Tibial nerve (tissue), 4 donors: ENCODE data around the gene MPZL2. TPM values are rescaled to one million over a fixed set of nuclear protein-coding genes. Genes with fewer than 3 reads are reported as not detected.

Experiments used
- DNase-seq, 2 donors: peaks; one replicate each; pipeline ENCODE4 v3.0.0-alpha.2; 2019; ENCODE audit warnings: low spot score in 2 of 2
- H3K27ac ChIP-seq, 4 donors: fragments of 200-600 bp; sonication (generic) in 3 of 4; one replicate each; pipeline ENCODE4 v1.5.1; 2017 to 2019; ENCODE audit warnings: mild to moderate bottlenecking in 1 of 4
- H3K27me3 ChIP-seq, 2 donors: fragments of 200-600 bp; sonication (generic) in 1 of 2; one replicate each; pipeline versions ENCODE4 v1.5.1 to v1.6.0; 2017 to 2019
- H3K36me3 ChIP-seq, 3 donors: fragments of 200-600 bp; sonication (generic); one replicate each; pipeline ENCODE4 v1.5.1; 2018 to 2019
- H3K4me1 ChIP-seq, 4 donors: fragments of 200-600 bp; sonication (generic) in 3 of 4; one replicate each; pipeline ENCODE4 v1.5.1; 2017 to 2019
- H3K4me3 ChIP-seq, 4 donors: fragments of 200-600 bp; sonication (generic) in 3 of 4; one replicate each; pipeline ENCODE4 v1.5.1; 2017 to 2019; ENCODE audit warnings: mild to moderate bottlenecking in 1 of 4, moderate library complexity in 1 of 4
- H3K9me3 ChIP-seq, 4 donors: fragments of 200-600 bp; sonication (generic) in 3 of 4; one replicate each; pipeline ENCODE4 v1.5.1; 2017 to 2019
- EP300 ChIP-seq, 2 donors: sonication (generic); formaldehyde crosslinking; IDR thresholded peaks; one replicate each; pipeline ENCODE4 v1.6.1; 2017; ENCODE audit warnings: antibody characterized with exemption in 2 of 2, mild to moderate bottlenecking in 1 of 2
- POLR2A ChIP-seq, 2 donors: fragments of 450-650 bp; IDR thresholded peaks; one replicate each; pipeline ENCODE4 v1.6.1; 2017; ENCODE audit warnings: antibody characterized with exemption in 2 of 2, mild to moderate bottlenecking in 2 of 2, moderate library complexity in 2 of 2
- WGBS, 2 donors: methylation state at CpG; one replicate each; pipeline ENCODE4 v1.1.5; 2018; 5-methylcytosine and 5-hydroxymethylcytosine counted together
- total RNA-seq, 4 donors: library from RNA; depleted of rRNA; stranded (reverse); fragments of >200 nt; gene quantifications; one replicate each; pipeline ENCODE4 v1.1.0, GENCODE V29; 2016
- TF ChIP-seq, protein P1 (sequence below), 5 experiments: fragments of 200-600 bp in 3 of 5; fragments of 450-650 bp in 2 of 5; sonication (generic) in 3 of 5; IDR thresholded peaks; one replicate each; pipeline ENCODE4 v1.5.1; 2016 to 2019; ENCODE audit warnings: antibody characterized with exemption in 5 of 5, mild to moderate bottlenecking in 3 of 5, moderate library complexity in 2 of 5

Gene MPZL2
- total RNA-seq, 4 donors from 2014 or later, result 6.7 to 53.7 (median 27.0) TPM

DNA sequence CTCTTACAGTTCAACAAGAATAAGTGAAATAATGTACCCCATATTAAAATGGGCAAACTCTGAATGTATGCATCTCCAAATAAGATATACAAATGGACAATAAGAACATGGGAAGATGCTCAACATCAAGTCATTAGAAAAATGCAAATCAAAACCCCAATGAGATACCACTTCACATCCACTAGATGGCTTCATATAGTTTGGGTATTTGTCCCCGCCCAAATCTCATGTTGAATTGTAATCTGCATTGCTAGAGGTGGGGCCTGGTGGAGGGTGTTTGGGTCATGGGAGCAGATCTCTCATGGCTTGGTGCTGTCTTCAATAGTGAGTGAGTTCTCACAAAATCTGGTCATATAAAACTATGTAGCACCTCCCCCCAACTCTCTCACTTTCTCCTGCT is 5.7 kb downstream of the MPZL2 start:
- Histone ChIP-seq H3K4me1 (peaks cover 0 to 7% (median 3%) of the 10 kb centered on the region in 4 donors), H3K4me3 (no peak overlapping the region), H3K9me3 (no peaks in the 10 kb centered on the region), H3K36me3 (no peaks in the 10 kb centered on the region), H3K27ac (no peak overlapping the region), H3K27me3 (peaks cover 0 to 18% of the 10 kb centered on the region in 2 donors)
- no peak for DNase-seq
- TF ChIP-seq POLR2A (IDR thresholded peaks at IDR 0.05) (no peak), EP300 (IDR thresholded peaks at IDR 0.05) (no peak)
- TF ChIP-seq, protein P1, sequence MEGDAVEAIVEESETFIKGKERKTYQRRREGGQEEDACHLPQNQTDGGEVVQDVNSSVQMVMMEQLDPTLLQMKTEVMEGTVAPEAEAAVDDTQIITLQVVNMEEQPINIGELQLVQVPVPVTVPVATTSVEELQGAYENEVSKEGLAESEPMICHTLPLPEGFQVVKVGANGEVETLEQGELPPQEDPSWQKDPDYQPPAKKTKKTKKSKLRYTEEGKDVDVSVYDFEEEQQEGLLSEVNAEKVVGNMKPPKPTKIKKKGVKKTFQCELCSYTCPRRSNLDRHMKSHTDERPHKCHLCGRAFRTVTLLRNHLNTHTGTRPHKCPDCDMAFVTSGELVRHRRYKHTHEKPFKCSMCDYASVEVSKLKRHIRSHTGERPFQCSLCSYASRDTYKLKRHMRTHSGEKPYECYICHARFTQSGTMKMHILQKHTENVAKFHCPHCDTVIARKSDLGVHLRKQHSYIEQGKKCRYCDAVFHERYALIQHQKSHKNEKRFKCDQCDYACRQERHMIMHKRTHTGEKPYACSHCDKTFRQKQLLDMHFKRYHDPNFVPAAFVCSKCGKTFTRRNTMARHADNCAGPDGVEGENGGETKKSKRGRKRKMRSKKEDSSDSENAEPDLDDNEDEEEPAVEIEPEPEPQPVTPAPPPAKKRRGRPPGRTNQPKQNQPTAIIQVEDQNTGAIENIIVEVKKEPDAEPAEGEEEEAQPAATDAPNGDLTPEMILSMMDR (IDR thresholded peaks at IDR 0.05), result no peak
- WGBS, 2 donors, result 0 to 4% methylated on average over 1 of the region's 1 CpG

GRCh38 chr11:118252688-118253087 is 11.4 kb downstream of the MPZL2 start:
- Histone ChIP-seq H3K9me3 (no peaks in the 10 kb centered on the region), H3K4me1 (peaks cover 0 to 15% (median 3%) of the 10 kb centered on the region in 4 donors), H3K4me3 (peak overlapping the region in 3 of 4 donors; percentile 58 to 72 (median 59)), H3K27me3 (peaks cover 0 to 26% of the 10 kb centered on the region in 2 donors), H3K36me3 (no peaks in the 10 kb centered on the region), H3K27ac (peak overlapping the region in 1 of 4 donors; percentile 81)
- 65 to 69% methylated on average over 3 of the region's 3 CpGs for WGBS, 2 donors
- no peak for DNase-seq
- no peak for TF ChIP-seq EP300 (IDR thresholded peaks at IDR 0.05)
- TF ChIP-seq POLR2A (IDR thresholded peaks at IDR 0.05), result no peak
- TF ChIP-seq, protein P1 (IDR thresholded peaks at IDR 0.05), result no peak

DNA sequence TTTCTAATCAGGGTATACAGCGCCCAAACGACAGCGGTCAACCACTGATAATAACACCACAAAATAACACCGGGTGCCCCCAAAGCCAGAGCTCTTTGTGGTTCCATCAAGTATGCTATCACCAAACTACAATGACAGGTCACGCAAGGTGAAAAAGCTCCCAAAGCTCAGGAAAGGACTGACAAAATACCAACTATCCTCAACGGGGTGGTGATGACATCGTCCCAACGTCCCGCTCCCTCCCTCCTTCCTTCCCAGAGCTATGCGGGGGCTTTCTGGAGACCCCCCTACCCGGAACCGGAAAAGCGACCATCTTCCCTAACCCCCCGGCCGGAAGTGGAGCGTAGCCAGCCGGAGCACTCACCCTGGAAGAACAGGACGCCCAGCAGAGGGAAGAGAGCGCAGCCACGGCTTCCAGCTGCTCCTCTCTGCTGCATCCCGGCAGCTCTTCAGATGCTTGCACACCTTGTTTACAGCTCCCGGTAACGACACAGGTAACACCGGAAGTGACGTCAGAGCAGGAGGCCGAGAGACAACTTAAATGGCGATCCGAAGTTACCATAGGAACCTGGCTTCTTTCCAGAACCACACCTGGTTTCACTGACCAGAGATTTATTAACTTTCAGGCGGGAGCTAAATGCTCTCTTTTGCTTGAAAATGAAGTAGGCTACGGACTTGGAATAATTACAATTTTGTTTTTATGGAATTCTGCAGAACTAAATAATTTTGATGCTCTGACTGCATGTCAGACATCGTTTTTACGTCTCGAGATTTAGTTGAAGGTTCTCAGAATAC is 12.0 kb downstream of the MPZL2 start, which contains the start of gene MPZL3:
Gene MPZL3 (minus strand): TSS at position 508 of the 795 bp plus-strand sequence. CDS start 71 bp downstream, at position 437.
- H3K27ac ChIP-seq, result peak within 1 kb of the TSS in 3 of 4 donors; percentile 65 to 81 (median 68)
- H3K4me3 ChIP-seq, result peak within 1 kb of the TSS; percentile 53 to 72 (median 58)
- 3 to 5% methylated on average over 33 of the region's 33 CpGs for whole genome bisulfite sequencing, 2 donors
- peak in 1 of 2 donors; percentile 62 for TF ChIP-seq EP300 (IDR thresholded peaks at IDR 0.05)
- TF ChIP-seq, protein P1 (IDR thresholded peaks at IDR 0.05), result no peak
- no peaks in the 10 kb centered on the region for H3K9me3 ChIP-seq
- H3K36me3 ChIP-seq, result no peaks in the 10 kb centered on the region
- peak in 1 of 2 donors; percentile 72 for DNase-seq
- H3K27me3 ChIP-seq, result peaks cover 0 to 27% of the 10 kb centered on the region in 2 donors
- peaks cover 0 to 15% (median 3%) of the 10 kb centered on the region in 4 donors for H3K4me1 ChIP-seq

- Histone ChIP-seq H3K27me3 (peaks cover 0 to 27% of the 10 kb centered on the region in 2 donors), H3K9me3 (no peaks in the 10 kb centered on the region), H3K27ac (no peak overlapping the region), H3K4me1 (peaks cover 0 to 7% (median 0%) of the 10 kb centered on the region in 4 donors), H3K4me3 (no peak overlapping the region), H3K36me3 (no peaks in the 10 kb centered on the region)
- 58 to 71% methylated on average over 1 of the region's 1 CpG for WGBS, 2 donors
- TF ChIP-seq, protein P1 (IDR thresholded peaks at IDR 0.05), result no peak
- TF ChIP-seq POLR2A (IDR thresholded peaks at IDR 0.05) (no peak), EP300 (IDR thresholded peaks at IDR 0.05) (no peak)
- no peak for DNase-seq
Observed at GRCh38 chr11:118247041-118247440, 17.1 kb downstream of the MPZL2 start.

- H3K27me3 ChIP-seq, result peaks cover 0 to 30% of the 10 kb centered on the region in 2 donors
- WGBS, 2 donors, result 87 to 88% methylated on average over 3 of the region's 3 CpGs
Observed at GRCh38 chr11:118245936-118246562, 18.0 kb downstream of the MPZL2 start.

More at GRCh38 chr11:118245936-118246562, 18.0 kb downstream of the MPZL2 start:
- Histone ChIP-seq H3K27ac (no peak overlapping the region), H3K36me3 (no peaks in the 10 kb centered on the region), H3K4me1 (peaks cover 0 to 3% (median 0%) of the 10 kb centered on the region in 4 donors), H3K9me3 (no peaks in the 10 kb centered on the region), H3K4me3 (no peak overlapping the region)
- TF ChIP-seq, protein P1 (IDR thresholded peaks at IDR 0.05), result no peak
- TF ChIP-seq EP300 (IDR thresholded peaks at IDR 0.05) (no peak), POLR2A (IDR thresholded peaks at IDR 0.05) (no peak)
- DNase-seq, result no peak
